ENCODE data around the gene SLC13A5.

- TF ChIP-seq, protein P1, sequence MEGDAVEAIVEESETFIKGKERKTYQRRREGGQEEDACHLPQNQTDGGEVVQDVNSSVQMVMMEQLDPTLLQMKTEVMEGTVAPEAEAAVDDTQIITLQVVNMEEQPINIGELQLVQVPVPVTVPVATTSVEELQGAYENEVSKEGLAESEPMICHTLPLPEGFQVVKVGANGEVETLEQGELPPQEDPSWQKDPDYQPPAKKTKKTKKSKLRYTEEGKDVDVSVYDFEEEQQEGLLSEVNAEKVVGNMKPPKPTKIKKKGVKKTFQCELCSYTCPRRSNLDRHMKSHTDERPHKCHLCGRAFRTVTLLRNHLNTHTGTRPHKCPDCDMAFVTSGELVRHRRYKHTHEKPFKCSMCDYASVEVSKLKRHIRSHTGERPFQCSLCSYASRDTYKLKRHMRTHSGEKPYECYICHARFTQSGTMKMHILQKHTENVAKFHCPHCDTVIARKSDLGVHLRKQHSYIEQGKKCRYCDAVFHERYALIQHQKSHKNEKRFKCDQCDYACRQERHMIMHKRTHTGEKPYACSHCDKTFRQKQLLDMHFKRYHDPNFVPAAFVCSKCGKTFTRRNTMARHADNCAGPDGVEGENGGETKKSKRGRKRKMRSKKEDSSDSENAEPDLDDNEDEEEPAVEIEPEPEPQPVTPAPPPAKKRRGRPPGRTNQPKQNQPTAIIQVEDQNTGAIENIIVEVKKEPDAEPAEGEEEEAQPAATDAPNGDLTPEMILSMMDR (IDR thresholded peaks at IDR 0.05) = no peak
- TF ChIP-seq POLR2AphosphoS5 (IDR thresholded peaks at IDR 0.05) = no peak
- TF ChIP-seq EP300 (IDR thresholded peaks at IDR 0.05; ENCODE audit: low read depth) = no peak
These were observed 37.9 kb downstream of the SLC13A5 start for GRCh38 chr17:6675201-6675825.

All from transverse colon (tissue), 4 donors.